ENCODE measurements around the gene ANXA2. TPM values are rescaled to one million over a fixed set of nuclear protein-coding genes. Genes with fewer than 3 reads are reported as not detected.

Gene ANXA2
- polyA plus RNA-seq, 4 donors: 609 to 2,583 (median 1,523) TPM

DNA sequence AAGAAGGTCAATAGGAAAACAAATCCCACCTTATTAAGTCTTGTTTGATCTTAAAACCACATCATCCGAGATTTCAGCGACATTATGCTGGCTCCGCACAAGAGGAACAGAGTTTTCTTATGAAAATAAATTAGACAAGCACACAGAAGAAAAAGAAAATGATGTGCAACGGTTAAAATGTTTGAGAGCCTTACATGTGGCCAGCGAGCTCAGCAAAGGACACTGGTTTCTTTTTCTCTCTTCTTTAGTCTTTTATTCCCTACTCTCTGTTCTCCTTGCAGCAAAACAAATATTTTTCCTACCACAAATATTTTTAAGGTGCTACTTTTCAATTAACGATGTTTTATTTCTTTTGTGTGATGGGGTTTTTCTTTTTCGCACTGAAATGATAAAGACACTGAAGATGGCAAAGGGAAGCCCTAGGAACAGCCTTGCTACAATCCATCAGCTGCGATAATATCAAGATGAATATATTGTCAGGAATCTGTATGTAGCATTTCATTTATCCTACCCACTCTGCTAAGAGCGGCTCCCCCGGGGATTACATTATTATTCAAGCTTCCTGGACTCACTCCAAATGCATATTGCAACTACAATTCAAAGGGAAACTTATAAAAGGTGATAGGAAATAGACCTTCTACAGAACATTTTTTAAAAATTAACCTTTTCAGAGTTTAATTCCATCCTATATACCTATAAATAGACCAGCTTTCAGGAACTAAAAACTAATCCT is 72.9 kb downstream of the ANXA2 start:
- H3K27me3 ChIP-seq (ENCODE audit: control insufficient read depth in 3 of 3, insufficient read depth in 3 of 3, low read length in 3 of 3): peaks cover 0 to 32% (median 9%) of the 10 kb centered on the region in 3 donors
- no peaks in the 10 kb centered on the region for H3K4me1 ChIP-seq (ENCODE audit: control insufficient read depth in 3 of 3, insufficient read depth in 2 of 3, low read depth in 1 of 3, low read length in 2 of 3)
- 50 to 62% (median 57%) methylated on average over 10 of the region's 10 CpGs for WGBS, 3 donors
- H3K4me3 ChIP-seq (ENCODE audit: low read depth in 1 of 3, low read length in 3 of 3): no peak overlapping the region
- DNase-seq (no peak), FAIRE-seq (no peak)
- H3K27ac ChIP-seq (ENCODE audit: low read depth in 1 of 3, low read length in 2 of 3): no peak overlapping the region
- no peaks in the 10 kb centered on the region for H3K9me3 ChIP-seq (ENCODE audit: control insufficient read depth in 2 of 2, insufficient read depth in 1 of 2, low read depth in 1 of 2, low read length in 1 of 2)
- no peaks in the 10 kb centered on the region for H3K36me3 ChIP-seq (ENCODE audit: control insufficient read depth in 3 of 3, insufficient read depth in 2 of 3, low read depth in 1 of 3, low read length in 3 of 3)

DNA sequence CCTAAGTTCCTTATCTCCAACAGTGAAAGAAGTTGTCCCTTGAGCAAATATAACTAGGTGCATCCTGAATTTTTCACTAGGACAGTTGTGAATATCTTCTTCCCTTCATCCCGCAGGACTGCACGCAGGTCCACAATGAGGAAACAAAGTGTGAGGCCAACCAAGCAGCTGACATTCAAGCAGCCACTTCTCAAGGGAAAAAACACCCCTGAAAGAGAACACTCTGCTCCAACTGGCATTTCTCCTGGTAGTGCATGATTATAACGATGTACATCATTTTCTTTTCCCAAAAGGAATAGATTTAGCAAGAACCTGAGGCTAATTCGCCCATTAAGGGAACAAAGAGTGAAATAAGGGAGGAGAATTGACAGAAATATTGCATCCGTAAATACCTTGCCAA is 74.5 kb downstream of the ANXA2 start:
- 72 to 74% (median 73%) methylated on average over 5 of the region's 5 CpGs for whole genome bisulfite sequencing, 3 donors
- no peak for FAIRE-seq
- no peaks in the 10 kb centered on the region for H3K4me1 ChIP-seq (ENCODE audit: control insufficient read depth in 3 of 3, insufficient read depth in 2 of 3, low read depth in 1 of 3, low read length in 2 of 3)

DNA sequence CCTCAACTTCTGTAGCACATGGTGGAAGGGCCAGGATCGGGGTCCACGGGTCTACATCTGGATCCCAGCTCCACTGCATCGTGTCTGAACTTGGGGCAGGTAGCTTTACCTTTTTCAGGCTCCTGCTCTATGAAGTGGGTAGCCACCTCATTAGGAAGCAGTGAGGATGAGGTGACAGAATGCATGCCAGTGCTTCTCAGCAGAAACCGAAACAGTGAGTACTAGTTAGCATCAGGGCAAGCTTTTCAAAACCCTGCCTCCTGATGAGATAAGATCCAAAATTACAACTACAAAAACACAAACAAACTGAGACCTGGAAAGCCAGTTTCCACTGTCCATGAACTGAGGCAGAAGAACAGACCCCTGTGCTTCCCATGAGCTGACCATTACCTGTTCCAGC is 77.4 kb downstream of the ANXA2 start:
- H3K36me3 ChIP-seq (ENCODE audit: control insufficient read depth in 3 of 3, insufficient read depth in 2 of 3, low read depth in 1 of 3, low read length in 3 of 3): no peaks in the 10 kb centered on the region
- no peak overlapping the region for H3K4me3 ChIP-seq (ENCODE audit: low read depth in 1 of 3, low read length in 3 of 3)
- peaks cover 0 to 20% (median 3%) of the 10 kb centered on the region in 3 donors for H3K27me3 ChIP-seq (ENCODE audit: control insufficient read depth in 3 of 3, insufficient read depth in 3 of 3, low read length in 3 of 3)
- H3K4me1 ChIP-seq (ENCODE audit: control insufficient read depth in 3 of 3, insufficient read depth in 2 of 3, low read depth in 1 of 3, low read length in 2 of 3): no peaks in the 10 kb centered on the region
- no peak for DNase-seq
- no peaks in the 10 kb centered on the region for H3K9me3 ChIP-seq (ENCODE audit: control insufficient read depth in 2 of 2, insufficient read depth in 1 of 2, low read depth in 1 of 2, low read length in 1 of 2)
- WGBS, 3 donors: 88 to 90% (median 89%) methylated on average over 4 of the region's 4 CpGs
- H3K27ac ChIP-seq (ENCODE audit: low read depth in 1 of 3, low read length in 2 of 3): no peak overlapping the region
- no peak for FAIRE-seq

More for the DNA sequence above, 74.5 kb downstream of the ANXA2 start:
- no peak for DNase-seq
- Histone ChIP-seq H3K27me3 (ENCODE audit: control insufficient read depth in 3 of 3, insufficient read depth in 3 of 3, low read length in 3 of 3) (peaks cover 0 to 32% (median 5%) of the 10 kb centered on the region in 3 donors), H3K27ac (ENCODE audit: low read depth in 1 of 3, low read length in 2 of 3) (no peak overlapping the region), H3K36me3 (ENCODE audit: control insufficient read depth in 3 of 3, insufficient read depth in 2 of 3, low read depth in 1 of 3, low read length in 3 of 3) (no peaks in the 10 kb centered on the region), H3K9me3 (ENCODE audit: control insufficient read depth in 2 of 2, insufficient read depth in 1 of 2, low read depth in 1 of 2, low read length in 1 of 2) (no peaks in the 10 kb centered on the region), H3K4me3 (ENCODE audit: low read depth in 1 of 3, low read length in 3 of 3) (no peak overlapping the region)

DNA sequence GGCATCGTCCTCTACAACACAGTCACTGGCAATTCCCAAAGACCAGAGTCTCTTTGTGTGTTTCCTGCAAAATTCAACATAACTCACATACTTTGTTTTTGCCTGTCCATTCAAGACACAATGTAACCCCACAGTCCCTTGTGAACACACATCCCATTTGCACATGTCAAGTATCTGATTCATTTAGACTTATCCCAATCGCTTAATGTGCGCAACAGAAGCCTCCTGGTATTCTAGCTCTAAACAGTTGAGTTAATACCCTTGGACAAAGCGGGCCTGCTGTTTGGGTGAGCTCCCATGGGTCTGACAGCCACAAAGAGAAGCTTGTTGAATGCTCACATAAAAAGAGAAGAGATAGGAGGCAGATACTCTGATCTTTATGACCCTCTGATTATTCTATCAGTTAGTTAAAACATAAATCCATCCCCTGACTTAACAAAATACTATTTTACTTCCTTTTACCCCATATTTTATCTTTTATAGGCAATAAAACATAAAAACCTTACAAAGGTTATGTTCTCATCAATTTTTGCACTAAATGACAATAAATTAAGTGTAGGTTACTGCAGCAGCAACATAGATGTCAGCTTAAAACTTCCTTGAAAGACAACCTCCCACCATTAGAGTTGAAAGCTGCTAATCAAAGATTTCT is 79.4 kb downstream of the ANXA2 start:
- Histone ChIP-seq H3K36me3 (ENCODE audit: control insufficient read depth in 3 of 3, insufficient read depth in 2 of 3, low read depth in 1 of 3, low read length in 3 of 3) (no peaks in the 10 kb centered on the region), H3K9me3 (ENCODE audit: control insufficient read depth in 2 of 2, insufficient read depth in 1 of 2, low read depth in 1 of 2, low read length in 1 of 2) (no peaks in the 10 kb centered on the region), H3K27ac (ENCODE audit: low read depth in 1 of 3, low read length in 2 of 3) (no peak overlapping the region), H3K27me3 (ENCODE audit: control insufficient read depth in 3 of 3, insufficient read depth in 3 of 3, low read length in 3 of 3) (peaks cover 0 to 4% (median 0%) of the 10 kb centered on the region in 3 donors), H3K4me3 (ENCODE audit: low read depth in 1 of 3, low read length in 3 of 3) (no peak overlapping the region), H3K4me1 (ENCODE audit: control insufficient read depth in 3 of 3, insufficient read depth in 2 of 3, low read depth in 1 of 3, low read length in 2 of 3) (no peaks in the 10 kb centered on the region)
- 74 to 84% (median 76%) methylated on average over 4 of the region's 4 CpGs for WGBS, 3 donors
- no peak for FAIRE-seq
- no peak for DNase-seq

DNA sequence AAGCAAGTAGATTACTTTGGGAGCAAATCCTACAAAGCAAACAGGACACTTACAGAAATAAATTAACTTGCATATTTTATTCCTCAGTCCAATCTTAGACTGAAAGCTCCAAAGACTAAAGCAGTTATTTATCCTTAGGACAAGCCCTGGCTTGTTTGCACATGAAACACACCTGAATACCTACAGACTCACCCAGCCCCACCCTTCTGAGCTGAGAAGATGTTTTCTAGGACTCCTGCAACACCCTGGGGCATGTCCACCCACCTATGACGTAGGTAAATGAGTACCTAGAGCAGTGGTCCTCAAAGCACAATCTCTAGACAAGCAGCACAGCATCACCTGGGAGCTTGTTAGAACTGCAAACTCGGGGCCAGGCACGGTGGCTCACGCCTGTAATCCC is 80.8 kb downstream of the ANXA2 start:
- no peaks in the 10 kb centered on the region for H3K36me3 ChIP-seq (ENCODE audit: control insufficient read depth in 3 of 3, insufficient read depth in 2 of 3, low read depth in 1 of 3, low read length in 3 of 3)
- H3K27ac ChIP-seq (ENCODE audit: low read depth in 1 of 3, low read length in 2 of 3): no peak overlapping the region
- H3K4me1 ChIP-seq (ENCODE audit: control insufficient read depth in 3 of 3, insufficient read depth in 2 of 3, low read depth in 1 of 3, low read length in 2 of 3): no peaks in the 10 kb centered on the region
- no peak for FAIRE-seq
- no peak overlapping the region for H3K4me3 ChIP-seq (ENCODE audit: low read depth in 1 of 3, low read length in 3 of 3)
- no peak for DNase-seq
- no peaks in the 10 kb centered on the region for H3K27me3 ChIP-seq (ENCODE audit: control insufficient read depth in 3 of 3, insufficient read depth in 3 of 3, low read length in 3 of 3)
- H3K9me3 ChIP-seq (ENCODE audit: control insufficient read depth in 2 of 2, insufficient read depth in 1 of 2, low read depth in 1 of 2, low read length in 1 of 2): no peaks in the 10 kb centered on the region
- 51 to 90% (median 76%) methylated on average over 4 of the region's 4 CpGs for WGBS, 3 donors

DNA sequence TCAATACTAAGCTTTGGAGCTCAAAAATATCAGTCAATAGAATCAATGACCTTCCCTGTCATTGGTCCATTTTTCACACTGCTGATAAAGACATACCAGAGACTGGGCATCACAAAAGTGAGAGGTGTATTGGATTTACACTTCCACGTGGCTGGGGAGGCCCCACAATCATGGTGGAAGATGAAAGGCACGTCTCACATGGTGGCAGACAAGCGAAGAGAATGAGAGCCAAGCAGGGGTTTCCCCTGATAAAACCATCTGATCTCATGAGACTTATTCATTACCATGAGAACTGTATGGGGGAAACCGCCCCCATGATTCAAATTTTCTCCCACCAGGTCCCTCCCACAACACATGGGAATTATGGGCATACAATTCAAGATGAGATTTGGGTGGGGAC is 81.9 kb downstream of the ANXA2 start:
- no peak for DNase-seq
- Histone ChIP-seq H3K4me3 (ENCODE audit: low read depth in 1 of 3, low read length in 3 of 3) (no peak overlapping the region), H3K36me3 (ENCODE audit: control insufficient read depth in 3 of 3, insufficient read depth in 2 of 3, low read depth in 1 of 3, low read length in 3 of 3) (no peaks in the 10 kb centered on the region), H3K4me1 (ENCODE audit: control insufficient read depth in 3 of 3, insufficient read depth in 2 of 3, low read depth in 1 of 3, low read length in 2 of 3) (no peaks in the 10 kb centered on the region), H3K27ac (ENCODE audit: low read depth in 1 of 3, low read length in 2 of 3) (no peak overlapping the region), H3K9me3 (ENCODE audit: control insufficient read depth in 2 of 2, insufficient read depth in 1 of 2, low read depth in 1 of 2, low read length in 1 of 2) (no peaks in the 10 kb centered on the region), H3K27me3 (ENCODE audit: control insufficient read depth in 3 of 3, insufficient read depth in 3 of 3, low read length in 3 of 3) (no peaks in the 10 kb centered on the region)
- FAIRE-seq: no peak
- 39 to 66% (median 49%) methylated on average over 4 of the region's 4 CpGs for WGBS, 3 donors

DNA sequence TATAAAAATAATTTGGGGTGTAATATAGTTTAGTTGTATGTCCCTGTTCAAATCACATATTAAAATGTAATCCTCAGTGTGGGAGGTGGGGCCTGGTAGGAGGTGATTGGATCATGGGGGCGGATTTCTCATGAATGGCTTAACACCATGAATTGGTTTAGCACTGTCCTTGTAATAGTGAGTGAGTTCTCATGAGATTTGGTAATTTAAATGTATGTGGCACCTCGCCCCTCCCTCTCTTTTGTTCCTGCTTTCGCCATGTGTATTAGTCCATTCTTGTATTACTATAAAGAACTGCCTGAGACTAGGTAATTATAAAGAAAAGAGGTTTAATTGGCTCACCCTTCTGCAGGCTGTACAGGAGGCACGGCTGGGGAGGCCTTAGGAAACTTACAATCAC is 83.9 kb downstream of the ANXA2 start:
- H3K4me1 ChIP-seq (ENCODE audit: control insufficient read depth in 3 of 3, insufficient read depth in 2 of 3, low read depth in 1 of 3, low read length in 2 of 3): no peaks in the 10 kb centered on the region
- no peak for FAIRE-seq

DNA sequence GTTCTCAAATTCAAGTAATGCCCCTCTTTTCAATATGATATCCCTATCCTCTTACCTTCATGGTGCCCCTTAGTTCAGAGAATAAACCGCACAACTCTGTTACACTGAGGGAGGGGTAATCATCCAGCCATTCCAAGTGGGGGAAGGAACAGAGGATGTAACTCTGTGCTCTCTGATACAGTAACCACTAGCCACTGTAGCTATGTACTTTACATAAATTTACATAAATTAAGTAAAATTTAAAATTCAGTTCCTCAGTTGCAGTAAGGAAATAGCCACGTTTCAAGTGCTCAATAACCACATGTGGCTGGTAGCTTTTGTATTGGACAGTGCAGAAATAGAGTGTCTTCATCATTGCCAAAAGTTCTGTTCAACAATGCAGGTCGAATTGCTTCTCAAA is 90.8 kb downstream of the ANXA2 start:
- Histone ChIP-seq H3K4me1 (ENCODE audit: control insufficient read depth in 3 of 3, insufficient read depth in 2 of 3, low read depth in 1 of 3, low read length in 2 of 3) (no peaks in the 10 kb centered on the region), H3K9me3 (ENCODE audit: control insufficient read depth in 2 of 2, insufficient read depth in 1 of 2, low read depth in 1 of 2, low read length in 1 of 2) (no peaks in the 10 kb centered on the region), H3K27me3 (ENCODE audit: control insufficient read depth in 3 of 3, insufficient read depth in 3 of 3, low read length in 3 of 3) (peaks cover 0 to 8% (median 0%) of the 10 kb centered on the region in 3 donors), H3K4me3 (ENCODE audit: low read depth in 1 of 3, low read length in 3 of 3) (no peak overlapping the region), H3K36me3 (ENCODE audit: control insufficient read depth in 3 of 3, insufficient read depth in 2 of 3, low read depth in 1 of 3, low read length in 3 of 3) (no peaks in the 10 kb centered on the region), H3K27ac (ENCODE audit: low read depth in 1 of 3, low read length in 2 of 3) (no peak overlapping the region)
- FAIRE-seq (no peak), DNase-seq (no peak)
- WGBS, 3 donors: 53 to 64% (median 59%) methylated on average over 3 of the region's 3 CpGs

More for the DNA sequence above, 83.9 kb downstream of the ANXA2 start:
- WGBS, 3 donors: 83 to 87% (median 85%) methylated on average over 4 of the region's 4 CpGs
- Histone ChIP-seq H3K27ac (ENCODE audit: low read depth in 1 of 3, low read length in 2 of 3) (no peak overlapping the region), H3K4me3 (ENCODE audit: low read depth in 1 of 3, low read length in 3 of 3) (no peak overlapping the region), H3K27me3 (ENCODE audit: control insufficient read depth in 3 of 3, insufficient read depth in 3 of 3, low read length in 3 of 3) (peaks cover 0 to 3% (median 0%) of the 10 kb centered on the region in 3 donors), H3K36me3 (ENCODE audit: control insufficient read depth in 3 of 3, insufficient read depth in 2 of 3, low read depth in 1 of 3, low read length in 3 of 3) (no peaks in the 10 kb centered on the region), H3K9me3 (ENCODE audit: control insufficient read depth in 2 of 2, insufficient read depth in 1 of 2, low read depth in 1 of 2, low read length in 1 of 2) (no peaks in the 10 kb centered on the region)
- DNase-seq: no peak

All from small intestine (tissue), 7 donors.